H9 (cell line): ENCODE results near the gene MYO7A. TPM values are rescaled to one million over a fixed set of nuclear protein-coding genes. Genes with fewer than 3 reads are reported as not detected.

Source experiments
- DNase-seq: peaks from one replicate; pipeline ENCODE4 v3.0.0-alpha.2; 2017
- H2AFZ ChIP-seq: one replicate; pipeline ENCODE4 v1.6.1; 2013; ENCODE audit warnings: mild to moderate bottlenecking, low read length, control low read depth, moderate library complexity
- H2AK5ac ChIP-seq: 2 replicates; pipeline ENCODE4 v1.6.1; 2013; ENCODE audit warnings: low read length, control low read depth, mixed read lengths; ENCODE audit not compliant: insufficient read length
- H2BK120ac ChIP-seq: one replicate; pipeline ENCODE4 v1.6.1; 2013; ENCODE audit warnings: low read depth, mild to moderate bottlenecking, low read length, control low read depth, inconsistent platforms; ENCODE audit not compliant: poor library complexity, severe bottlenecking
- H2BK12ac ChIP-seq: 2 replicates; pipeline ENCODE4 v1.6.1; 2013; ENCODE audit warnings: low read length, control low read depth, mixed read lengths, low read depth; ENCODE audit not compliant: insufficient read length
- H2BK15ac ChIP-seq: 2 replicates; pipeline ENCODE4 v1.6.1; 2013; ENCODE audit warnings: low read depth, low read length, control low read depth
- H2BK20ac ChIP-seq: one replicate; pipeline ENCODE4 v1.6.1; 2013; ENCODE audit warnings: low read depth, mild to moderate bottlenecking, low read length, control low read depth, inconsistent platforms; ENCODE audit not compliant: poor library complexity, severe bottlenecking
- H2BK5ac ChIP-seq: 2 replicates; pipeline ENCODE4 v1.6.1; 2013; ENCODE audit warnings: low read length, control low read depth, mixed read lengths; ENCODE audit not compliant: insufficient read length
- H3K14ac ChIP-seq: 2 replicates; pipeline ENCODE4 v1.6.1; 2013; ENCODE audit warnings: low read length, control low read depth; ENCODE audit not compliant: insufficient read depth
- H3K18ac ChIP-seq: 2 replicates; pipeline ENCODE4 v1.6.1; 2013; ENCODE audit warnings: low read depth, mild to moderate bottlenecking, mixed read lengths, low read length, control low read depth; ENCODE audit not compliant: insufficient read length
- H3K23ac ChIP-seq: 2 replicates; pipeline ENCODE4 v1.6.1; 2013; ENCODE audit warnings: low read length, control low read depth, mixed read lengths, low read depth; ENCODE audit not compliant: insufficient read length
- H3K23me2 ChIP-seq: 2 replicates; pipeline ENCODE4 v1.6.1; 2013; ENCODE audit warnings: low read depth, mild to moderate bottlenecking, mixed read lengths, low read length, control low read depth; ENCODE audit not compliant: insufficient read length, poor library complexity, severe bottlenecking
- H3K27ac ChIP-seq: 2 replicates; pipeline ENCODE4 v1.5.1; 2013; ENCODE audit warnings: low read length, control low read depth, mixed read lengths, low read depth; ENCODE audit not compliant: insufficient read length
- H3K27me3 ChIP-seq: 2 replicates; pipeline ENCODE4 v1.6.1; 2013; ENCODE audit warnings: low read length, control low read depth, inconsistent platforms; ENCODE audit not compliant: insufficient read depth
- H3K4ac ChIP-seq: 2 replicates; pipeline ENCODE4 v1.6.1; 2013; ENCODE audit warnings: low read depth, mild to moderate bottlenecking, control low read depth, inconsistent platforms, low read length, moderate library complexity
- H3K4me1 ChIP-seq: 2 replicates; pipeline ENCODE4 v1.6.1; 2013; ENCODE audit warnings: low read length, control low read depth, inconsistent platforms; ENCODE audit not compliant: insufficient read depth
- H3K4me2 ChIP-seq: 2 replicates; pipeline ENCODE4 v1.6.1; 2013; ENCODE audit warnings: low read length, control low read depth, mixed read lengths; ENCODE audit not compliant: insufficient read length, insufficient read depth
- H3K56ac ChIP-seq: 2 replicates; pipeline ENCODE4 v1.6.1; 2013; ENCODE audit warnings: low read depth, mild to moderate bottlenecking, mixed read lengths, low read length, control low read depth; ENCODE audit not compliant: insufficient read length
- H3K79me1 ChIP-seq: 2 replicates; pipeline ENCODE4 v1.6.1; 2013; ENCODE audit warnings: low read depth, mild to moderate bottlenecking, moderate library complexity, low read length, control low read depth, inconsistent platforms; ENCODE audit not compliant: insufficient read depth, poor library complexity, severe bottlenecking
- H3K79me2 ChIP-seq: 2 replicates; pipeline ENCODE4 v1.6.1; 2013; ENCODE audit warnings: low read length, control low read depth, inconsistent platforms; ENCODE audit not compliant: insufficient read depth
- H3K9ac ChIP-seq: 2 replicates; pipeline ENCODE4 v1.6.1; 2013; ENCODE audit warnings: low read length, control low read depth, mixed read lengths; ENCODE audit not compliant: insufficient read length; ENCODE audit errors: extremely low read depth
- H3K9me3 ChIP-seq: one replicate; pipeline ENCODE4 v1.6.1; 2013; ENCODE audit warnings: low read depth, low read length, inconsistent platforms; ENCODE audit not compliant: control insufficient read depth
- H3T11ph ChIP-seq: one replicate; pipeline ENCODE4 v1.6.1; 2013; ENCODE audit warnings: mild to moderate bottlenecking, low read length, control low read depth, inconsistent platforms
- H4K20me1 ChIP-seq: one replicate; pipeline ENCODE4 v1.6.1; 2013; ENCODE audit not compliant: control insufficient read depth, insufficient read length, insufficient read depth
- H4K5ac ChIP-seq: 2 replicates; pipeline ENCODE4 v1.6.1; 2013; ENCODE audit warnings: low read depth, mild to moderate bottlenecking, mixed read lengths, low read length, control low read depth; ENCODE audit not compliant: insufficient read length
- H4K8ac ChIP-seq: replicated peaks from 2 replicates; pipeline ENCODE4 v1.6.1; 2013; ENCODE audit warnings: low read length, control low read depth, mixed read lengths, low read depth; ENCODE audit not compliant: insufficient read length
- H4K91ac ChIP-seq: 2 replicates; pipeline ENCODE4 v1.6.1; 2013; ENCODE audit warnings: low read depth, mild to moderate bottlenecking, moderate library complexity, mixed read lengths, low read length, control low read depth; ENCODE audit not compliant: insufficient read length
- H3K27ac Mint-ChIP-seq, 3 experiments: 2 replicates in 2 of 3; 3 replicates in 1 of 3; pipeline ENCODE4 v1.8.0; 2020 to 2021; ENCODE audit warnings: mixed read lengths in 3 of 3, mild to moderate bottlenecking in 1 of 3, moderate library complexity in 1 of 3
- H3K27me3 Mint-ChIP-seq: 2 replicates; pipeline ENCODE4 v1.8.0; 2021; ENCODE audit warnings: low read depth, mild to moderate bottlenecking, moderate library complexity, mixed read lengths
- H3K36me3 Mint-ChIP-seq, 3 experiments: 2 replicates in 2 of 3; 3 replicates in 1 of 3; pipeline ENCODE4 v1.8.0; 2020 to 2021; ENCODE audit warnings: low read depth in 3 of 3, mixed read lengths in 3 of 3; ENCODE audit not compliant: insufficient read depth in 1 of 3
- H3K4me1 Mint-ChIP-seq, 2 experiments: 2 replicates each; pipeline ENCODE4 v1.8.0; 2020; ENCODE audit warnings: mixed read lengths in 2 of 2
- H3K4me3 Mint-ChIP-seq, 2 experiments: 2 replicates in 1 of 2; 3 replicates in 1 of 2; pipeline ENCODE4 v1.8.0; 2020 to 2021; ENCODE audit warnings: mild to moderate bottlenecking in 2 of 2, mixed read lengths in 2 of 2, moderate library complexity in 1 of 2
- H3K9me3 Mint-ChIP-seq, 2 experiments: 2 replicates in 1 of 2; 3 replicates in 1 of 2; pipeline ENCODE4 v1.8.0; 2020; ENCODE audit warnings: mild to moderate bottlenecking in 2 of 2, mixed read lengths in 2 of 2, moderate library complexity in 1 of 2
- WGBS: extraction: QIAGEN DNeasy Blood & Tissue Kit; methylation state at CpG from one replicate; pipeline ENCODE4 v1.1.7; 2013; ENCODE audit warnings: missing lambda C conversion rate, low lambda C conversion rate, mixed read lengths; ENCODE audit not compliant: insufficient read length; ENCODE audit errors: extremely low coverage; 5-methylcytosine and 5-hydroxymethylcytosine counted together
- total RNA-seq: library from RNA; stranded (reverse); gene quantifications from 2 replicates; pipeline ENCODE4 v1.2.1, GENCODE V29; 2021
- TF ChIP-seq, protein P1 (sequence below): fragments of 200-600 bp; sonication (generic); conservative IDR thresholded peaks from 3 replicates; pipeline ENCODE4 v1.8.0; 2021; ENCODE audit warnings: antibody characterized with exemption, mild to moderate bottlenecking

Gene MYO7A
- total RNA-seq, 1 experiment from 2014 or later = 1.6 TPM

DNA sequence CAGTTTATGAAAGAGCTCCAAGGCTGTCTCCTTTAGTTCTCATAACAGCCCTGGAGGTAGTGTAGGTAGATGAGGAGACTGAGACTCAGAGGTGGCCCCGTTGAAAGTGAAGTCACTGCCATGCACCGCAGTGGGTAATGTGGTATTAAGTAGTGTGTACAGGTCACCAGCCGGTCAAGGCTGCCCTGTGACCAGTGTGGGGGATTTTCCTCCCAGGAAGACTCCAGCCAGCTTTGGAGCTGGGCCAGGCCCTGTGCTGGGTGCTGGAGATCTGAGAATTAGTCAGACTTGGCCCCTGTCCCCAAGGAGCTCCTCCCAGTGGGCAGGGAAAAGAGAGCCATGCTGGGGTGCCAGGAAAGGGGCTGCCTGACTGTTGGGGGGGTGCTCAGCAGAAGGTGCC lies 20.1 kb upstream of the MYO7A start:
- TF ChIP-seq, protein P1, sequence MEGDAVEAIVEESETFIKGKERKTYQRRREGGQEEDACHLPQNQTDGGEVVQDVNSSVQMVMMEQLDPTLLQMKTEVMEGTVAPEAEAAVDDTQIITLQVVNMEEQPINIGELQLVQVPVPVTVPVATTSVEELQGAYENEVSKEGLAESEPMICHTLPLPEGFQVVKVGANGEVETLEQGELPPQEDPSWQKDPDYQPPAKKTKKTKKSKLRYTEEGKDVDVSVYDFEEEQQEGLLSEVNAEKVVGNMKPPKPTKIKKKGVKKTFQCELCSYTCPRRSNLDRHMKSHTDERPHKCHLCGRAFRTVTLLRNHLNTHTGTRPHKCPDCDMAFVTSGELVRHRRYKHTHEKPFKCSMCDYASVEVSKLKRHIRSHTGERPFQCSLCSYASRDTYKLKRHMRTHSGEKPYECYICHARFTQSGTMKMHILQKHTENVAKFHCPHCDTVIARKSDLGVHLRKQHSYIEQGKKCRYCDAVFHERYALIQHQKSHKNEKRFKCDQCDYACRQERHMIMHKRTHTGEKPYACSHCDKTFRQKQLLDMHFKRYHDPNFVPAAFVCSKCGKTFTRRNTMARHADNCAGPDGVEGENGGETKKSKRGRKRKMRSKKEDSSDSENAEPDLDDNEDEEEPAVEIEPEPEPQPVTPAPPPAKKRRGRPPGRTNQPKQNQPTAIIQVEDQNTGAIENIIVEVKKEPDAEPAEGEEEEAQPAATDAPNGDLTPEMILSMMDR = no peak
- no peak overlapping the region for H3K27ac ChIP-seq

More for the DNA sequence above, 20.1 kb upstream of the MYO7A start:
- 0 out of 2 replicates have a peak overlapping the region, but pooled peaks have one; percentile 13 for H3K14ac ChIP-seq
- Mint-ChIP-seq H3K4me1 (no peaks in the 10 kb centered on the region), H3K27me3 (peaks cover 2% of the 10 kb centered on the region; the same call in 1 of the 2 replicates), H3K36me3 (peaks cover 0 to 4% (median 0%) of the 10 kb centered on the region in 3 experiments; a peak in 1 of 7 replicates), H3K27ac (no peak overlapping the region), H3K4me3 (no peak overlapping the region), H3K9me3 (no peaks in the 10 kb centered on the region)
- no peaks in the 10 kb centered on the region for H3K27me3 ChIP-seq
- H2BK120ac ChIP-seq = no peak overlapping the region
- no peak overlapping the region for H3K4me2 ChIP-seq
- H3K23me2 ChIP-seq = no peaks in the 10 kb centered on the region
- no peak for DNase-seq
- H3K9me3 ChIP-seq = no peaks in the 10 kb centered on the region
- no peak overlapping the region for H3K18ac ChIP-seq
- no peak overlapping the region for H3K9ac ChIP-seq
- H4K8ac ChIP-seq = no peak overlapping the region
- no peak overlapping the region for H2AK5ac ChIP-seq
- no peak overlapping the region for H3T11ph ChIP-seq
- no peak overlapping the region for H2BK12ac ChIP-seq
- no peaks in the 10 kb centered on the region for H3K79me2 ChIP-seq
- H2AFZ ChIP-seq = no peak overlapping the region
- no peak overlapping the region for H2BK5ac ChIP-seq
- WGBS = no CpG with 5 or more reads among the region's 3 CpGs
- H2BK15ac ChIP-seq = no peak overlapping the region
- H3K23ac ChIP-seq = no peak overlapping the region
- H4K91ac ChIP-seq = no peak overlapping the region
- H4K5ac ChIP-seq = no peak overlapping the region
- no peaks in the 10 kb centered on the region for H3K4me1 ChIP-seq
- no peak overlapping the region for H3K4ac ChIP-seq
- H3K56ac ChIP-seq = no peak overlapping the region
- no peaks in the 10 kb centered on the region for H3K79me1 ChIP-seq
- H2BK20ac ChIP-seq = no peak overlapping the region
- H4K20me1 ChIP-seq = no peaks in the 10 kb centered on the region
